ENCODE results near the gene NRXN2.

- TF ChIP-seq, protein P1, sequence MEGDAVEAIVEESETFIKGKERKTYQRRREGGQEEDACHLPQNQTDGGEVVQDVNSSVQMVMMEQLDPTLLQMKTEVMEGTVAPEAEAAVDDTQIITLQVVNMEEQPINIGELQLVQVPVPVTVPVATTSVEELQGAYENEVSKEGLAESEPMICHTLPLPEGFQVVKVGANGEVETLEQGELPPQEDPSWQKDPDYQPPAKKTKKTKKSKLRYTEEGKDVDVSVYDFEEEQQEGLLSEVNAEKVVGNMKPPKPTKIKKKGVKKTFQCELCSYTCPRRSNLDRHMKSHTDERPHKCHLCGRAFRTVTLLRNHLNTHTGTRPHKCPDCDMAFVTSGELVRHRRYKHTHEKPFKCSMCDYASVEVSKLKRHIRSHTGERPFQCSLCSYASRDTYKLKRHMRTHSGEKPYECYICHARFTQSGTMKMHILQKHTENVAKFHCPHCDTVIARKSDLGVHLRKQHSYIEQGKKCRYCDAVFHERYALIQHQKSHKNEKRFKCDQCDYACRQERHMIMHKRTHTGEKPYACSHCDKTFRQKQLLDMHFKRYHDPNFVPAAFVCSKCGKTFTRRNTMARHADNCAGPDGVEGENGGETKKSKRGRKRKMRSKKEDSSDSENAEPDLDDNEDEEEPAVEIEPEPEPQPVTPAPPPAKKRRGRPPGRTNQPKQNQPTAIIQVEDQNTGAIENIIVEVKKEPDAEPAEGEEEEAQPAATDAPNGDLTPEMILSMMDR (IDR thresholded peaks at IDR 0.05) = no peak
- TF ChIP-seq POLR2A (IDR thresholded peaks at IDR 0.05) (no peak), EP300 (IDR thresholded peaks at IDR 0.05) (no peak), POLR2AphosphoS5 (IDR thresholded peaks at IDR 0.05) (no peak)
Measured at GRCh38 chr11:64642871-64643255, 80.1 kb downstream of the NRXN2 start.
